Activated naive CD8-positive, alpha-beta T cell treated with anti-CD3 and anti-CD28 coated beads, Interleukin-2, amount 50 U/mL, for 24 hours (primary cell): ENCODE results near the gene ANO4.
"Not testable (repeated sequence)": the region's sequence is repeated elsewhere in the genome, so short reads cannot be mapped to it uniquely, and the experiment has no call there.

Experiments used
- ATAC-seq: fragments of 150-1000 bp; cut with Tn5 transposase; one replicate; pipeline ENCODE4 v1.10.0; 2021
- DNase-seq: peaks from one replicate; pipeline ENCODE4 v3.0.0; 2021
- H3K27ac Mint-ChIP-seq: one replicate; pipeline ENCODE4 v1.8.0; 2021; ENCODE audit warnings: mild to moderate bottlenecking, mixed read lengths
- H3K27me3 Mint-ChIP-seq: one replicate; pipeline ENCODE4 v1.8.0; 2021; ENCODE audit warnings: mixed read lengths
- H3K36me3 Mint-ChIP-seq: one replicate; pipeline ENCODE4 v1.8.0; 2021; ENCODE audit warnings: low read depth, mixed read lengths
- H3K4me1 Mint-ChIP-seq: one replicate; pipeline ENCODE4 v1.8.0; 2021; ENCODE audit warnings: mixed read lengths
- H3K4me3 Mint-ChIP-seq: one replicate; pipeline ENCODE4 v1.8.0; 2021; ENCODE audit warnings: mild to moderate bottlenecking, moderate library complexity, mixed read lengths
- H3K9me3 Mint-ChIP-seq: one replicate; pipeline ENCODE4 v1.8.0; 2021; ENCODE audit warnings: mixed read lengths

ANO4 gene

GRCh38 chr12:101055940-101056339 is 261.4 kb downstream of the ANO4 start:
- ATAC-seq (no peak), DNase-seq (no peak)
- Mint-ChIP-seq H3K4me3 (no peak overlapping the region), H3K9me3 (peaks cover 19% of the 10 kb centered on the region), H3K27me3 (no peaks in the 10 kb centered on the region), H3K36me3 (no peaks in the 10 kb centered on the region), H3K27ac (no peak overlapping the region), H3K4me1 (no peaks in the 10 kb centered on the region)

GRCh38 chr12:101062508-101062907 is 267.9 kb downstream of the ANO4 start:
- H3K9me3 Mint-ChIP-seq: peaks cover 13% of the 10 kb centered on the region
- not testable (repeated sequence) for ATAC-seq, H3K4me1 Mint-ChIP-seq, H3K27me3 Mint-ChIP-seq, H3K36me3 Mint-ChIP-seq, H3K4me3 Mint-ChIP-seq, H3K27ac Mint-ChIP-seq, DNase-seq

GRCh38 chr12:101064721-101065120 is 270.1 kb downstream of the ANO4 start:
- DNase-seq: no peak
- no peaks in the 10 kb centered on the region for H3K9me3 Mint-ChIP-seq
- no peak for ATAC-seq
- no peak overlapping the region for H3K4me3 Mint-ChIP-seq
- H3K27me3 Mint-ChIP-seq: no peaks in the 10 kb centered on the region
- no peaks in the 10 kb centered on the region for H3K4me1 Mint-ChIP-seq
- no peaks in the 10 kb centered on the region for H3K36me3 Mint-ChIP-seq
- no peak overlapping the region for H3K27ac Mint-ChIP-seq

GRCh38 chr12:101066489-101066888 is 271.9 kb downstream of the ANO4 start:
- Mint-ChIP-seq H3K27ac (no peak overlapping the region), H3K4me1 (no peaks in the 10 kb centered on the region), H3K4me3 (no peak overlapping the region), H3K9me3 (no peaks in the 10 kb centered on the region), H3K36me3 (no peaks in the 10 kb centered on the region), H3K27me3 (no peaks in the 10 kb centered on the region)
- ATAC-seq (no peak), DNase-seq (no peak)

- no peak for ATAC-seq
- Mint-ChIP-seq H3K9me3 (peaks cover 4% of the 10 kb centered on the region), H3K4me3 (no peak overlapping the region), H3K27me3 (no peaks in the 10 kb centered on the region), H3K27ac (no peak overlapping the region), H3K36me3 (no peaks in the 10 kb centered on the region), H3K4me1 (no peaks in the 10 kb centered on the region)
- DNase-seq: no peak
Measured at GRCh38 chr12:101068402-101068801, 273.8 kb downstream of the ANO4 start.

GRCh38 chr12:101068836-101069235 is 274.3 kb downstream of the ANO4 start:
- ATAC-seq (no peak), DNase-seq (no peak)
- H3K4me3 Mint-ChIP-seq: no peak overlapping the region
- H3K27me3 Mint-ChIP-seq: no peaks in the 10 kb centered on the region
- H3K27ac Mint-ChIP-seq: no peak overlapping the region
- H3K9me3 Mint-ChIP-seq: peaks cover 4% of the 10 kb centered on the region
- no peaks in the 10 kb centered on the region for H3K4me1 Mint-ChIP-seq
- H3K36me3 Mint-ChIP-seq: no peaks in the 10 kb centered on the region

GRCh38 chr12:101074940-101075680 is 280.5 kb downstream of the ANO4 start:
- no peak for DNase-seq
- ATAC-seq: no peak
- H3K9me3 Mint-ChIP-seq: peaks cover 4% of the 10 kb centered on the region
- no peak overlapping the region for H3K4me3 Mint-ChIP-seq
- no peak overlapping the region for H3K27ac Mint-ChIP-seq
- H3K4me1 Mint-ChIP-seq: no peaks in the 10 kb centered on the region
- H3K36me3 Mint-ChIP-seq: no peaks in the 10 kb centered on the region
- no peaks in the 10 kb centered on the region for H3K27me3 Mint-ChIP-seq

GRCh38 chr12:101076921-101077320 is 282.3 kb downstream of the ANO4 start:
- no peak overlapping the region for H3K27ac Mint-ChIP-seq
- no peaks in the 10 kb centered on the region for H3K36me3 Mint-ChIP-seq
- no peak overlapping the region for H3K4me3 Mint-ChIP-seq
- DNase-seq (no peak), ATAC-seq (no peak)
- H3K27me3 Mint-ChIP-seq: no peaks in the 10 kb centered on the region
- peaks cover 6% of the 10 kb centered on the region for H3K9me3 Mint-ChIP-seq
- no peaks in the 10 kb centered on the region for H3K4me1 Mint-ChIP-seq

GRCh38 chr12:101077791-101078528 is 283.4 kb downstream of the ANO4 start:
- Mint-ChIP-seq H3K27ac (no peak overlapping the region), H3K4me1 (no peaks in the 10 kb centered on the region), H3K36me3 (no peaks in the 10 kb centered on the region), H3K27me3 (no peaks in the 10 kb centered on the region), H3K4me3 (no peak overlapping the region), H3K9me3 (peaks cover 8% of the 10 kb centered on the region)
- ATAC-seq: no peak
- DNase-seq: no peak

- no peak for DNase-seq
- peaks cover 8% of the 10 kb centered on the region for H3K9me3 Mint-ChIP-seq
- H3K27me3 Mint-ChIP-seq: no peaks in the 10 kb centered on the region
- H3K27ac Mint-ChIP-seq: no peak overlapping the region
- no peak for ATAC-seq
- no peaks in the 10 kb centered on the region for H3K4me1 Mint-ChIP-seq
- H3K36me3 Mint-ChIP-seq: no peaks in the 10 kb centered on the region
- no peak overlapping the region for H3K4me3 Mint-ChIP-seq
Measured at GRCh38 chr12:101078536-101079285, 284.1 kb downstream of the ANO4 start.

GRCh38 chr12:101082706-101083105 is 288.1 kb downstream of the ANO4 start:
- no peak for DNase-seq
- Mint-ChIP-seq H3K27me3 (peaks cover 3% of the 10 kb centered on the region), H3K36me3 (no peaks in the 10 kb centered on the region), H3K4me1 (no peaks in the 10 kb centered on the region), H3K9me3 (peaks cover 8% of the 10 kb centered on the region), H3K27ac (no peak overlapping the region), H3K4me3 (no peak overlapping the region)
- no peak for ATAC-seq

- Mint-ChIP-seq H3K4me1 (no peaks in the 10 kb centered on the region), H3K9me3 (peaks cover 7% of the 10 kb centered on the region), H3K27ac (no peak overlapping the region), H3K36me3 (no peaks in the 10 kb centered on the region), H3K27me3 (peaks cover 5% of the 10 kb centered on the region), H3K4me3 (no peak overlapping the region)
- DNase-seq: no peak
- ATAC-seq: peak; percentile 15
Measured at GRCh38 chr12:101086490-101087135, 292.0 kb downstream of the ANO4 start.

GRCh38 chr12:101087920-101088319 is 293.3 kb downstream of the ANO4 start:
- peaks cover 5% of the 10 kb centered on the region for H3K27me3 Mint-ChIP-seq
- no peak overlapping the region for H3K4me3 Mint-ChIP-seq
- no peaks in the 10 kb centered on the region for H3K36me3 Mint-ChIP-seq
- ATAC-seq: no peak
- no peak for DNase-seq
- no peak overlapping the region for H3K27ac Mint-ChIP-seq
- H3K9me3 Mint-ChIP-seq: no peaks in the 10 kb centered on the region
- no peaks in the 10 kb centered on the region for H3K4me1 Mint-ChIP-seq

GRCh38 chr12:101089271-101089670 is 294.7 kb downstream of the ANO4 start:
- DNase-seq (no peak), ATAC-seq (no peak)
- H3K4me1 Mint-ChIP-seq: no peaks in the 10 kb centered on the region
- H3K9me3 Mint-ChIP-seq: no peaks in the 10 kb centered on the region
- no peak overlapping the region for H3K4me3 Mint-ChIP-seq
- no peak overlapping the region for H3K27ac Mint-ChIP-seq
- peaks cover 5% of the 10 kb centered on the region for H3K27me3 Mint-ChIP-seq
- no peaks in the 10 kb centered on the region for H3K36me3 Mint-ChIP-seq
